ENCODE results near the gene NDST4. TPM values are rescaled to one million over a fixed set of nuclear protein-coding genes. Genes with fewer than 3 reads are reported as not detected.

NDST4 gene
- total RNA-seq, 8 experiments from 2014 or later = 0.31 to 8.7 (median 3.6) TPM; not detected in 1

GRCh38 chr4:114791976-114792375 lies 321.4 kb downstream of the NDST4 start:
- no peak overlapping the region for H3K4me3 ChIP-seq
- H3K4me1 ChIP-seq (replicated peaks in 1 of 2) = no peaks in the 10 kb centered on the region
- in situ Hi-C loops (cut with MboI; ENCODE audit: low pct_unique_long_range_greater_than_20kb in 2 of 9, low sequenced_read_pairs in 9 of 9, unreplicated experiment in 9 of 9) = no loop called here
- no peak for ATAC-seq (replicated peaks in 6 of 8)
- no peak overlapping the region for H3K27ac ChIP-seq
- WGBS, 10 experiments = 27 to 87% (median 70%) methylated on average over 1 to 5 of the region's 5 CpGs; no CpG with 5 or more reads in 1 of the 10 experiments

GRCh38 chr4:114785570-114785969 lies 327.9 kb downstream of the NDST4 start:
- Histone ChIP-seq H3K4me3 (no peak overlapping the region), H3K4me1 (replicated peaks in 1 of 2) (peaks cover 0 to 11% of the 10 kb centered on the region in 2 donors), H3K27ac (no peak overlapping the region)
- in situ Hi-C loops (cut with MboI; ENCODE audit: low pct_unique_long_range_greater_than_20kb in 2 of 9, low sequenced_read_pairs in 9 of 9, unreplicated experiment in 9 of 9) = no loop called here
- no peak for ATAC-seq (replicated peaks in 6 of 8)

- in situ Hi-C loops (cut with MboI; ENCODE audit: low pct_unique_long_range_greater_than_20kb in 2 of 9, low sequenced_read_pairs in 9 of 9, unreplicated experiment in 9 of 9) = no loop called here
Observed at GRCh38 chr4:114783215-114783595, 330.2 kb downstream of the NDST4 start.

GRCh38 chr4:114782415-114783214 lies 330.8 kb downstream of the NDST4 start:
- WGBS, 10 experiments = 3 to 74% (median 59%) methylated on average over 2 to 6 of the region's 6 CpGs
- Histone ChIP-seq H3K4me1 (replicated peaks in 1 of 2) (peaks cover 0 to 11% of the 10 kb centered on the region in 2 donors), H3K4me3 (no peak overlapping the region), H3K27ac (no peak overlapping the region)
- ATAC-seq (replicated peaks in 6 of 8) = peak in 5 of 8 experiments; percentile 85 to 91 (median 87)
- in situ Hi-C loops (cut with MboI; ENCODE audit: low pct_unique_long_range_greater_than_20kb in 2 of 9, low sequenced_read_pairs in 9 of 9, unreplicated experiment in 9 of 9) = no loop called here

More at GRCh38 chr4:114783215-114783595, 330.2 kb downstream of the NDST4 start:
- WGBS, 10 experiments = 57 to 100% (median 67%) methylated on average over 1 to 3 of the region's 3 CpGs; no CpG with 5 or more reads in 2 of the 10 experiments
- Histone ChIP-seq H3K4me1 (replicated peaks in 1 of 2) (peaks cover 0 to 11% of the 10 kb centered on the region in 2 donors), H3K27ac (no peak overlapping the region), H3K4me3 (no peak overlapping the region)
- ATAC-seq (replicated peaks in 6 of 8) = no peak

GRCh38 chr4:114780205-114780604 lies 333.2 kb downstream of the NDST4 start:
- 63 to 100% (median 88%) methylated on average over 1 of the region's 1 CpG; no CpG with 5 or more reads in 5 of the 10 experiments for WGBS, 10 experiments
- peak in 4 of 8 experiments; percentile 52 to 91 (median 66) for ATAC-seq (replicated peaks in 6 of 8)
- Histone ChIP-seq H3K4me1 (replicated peaks in 1 of 2) (peaks cover 0 to 11% of the 10 kb centered on the region in 2 donors), H3K4me3 (no peak overlapping the region), H3K27ac (no peak overlapping the region)
- in situ Hi-C loops (cut with MboI; ENCODE audit: low pct_unique_long_range_greater_than_20kb in 2 of 9, low sequenced_read_pairs in 9 of 9, unreplicated experiment in 9 of 9) = no loop called here
